Islet of Langerhans (tissue), 1 donor: ENCODE data around the gene RHBDL1.

Source experiments
- FAIRE-seq: peaks from one replicate; lab custom pipeline; 2011; peaks lifted over from hg19 to GRCh38; lab: Jason Lieb, UNC

RHBDL1 gene

GRCh38 chr16:658679-659571 is 16.5 kb upstream of the RHBDL1 start:
- no peak for FAIRE-seq

GRCh38 chr16:659618-660017 is 15.9 kb upstream of the RHBDL1 start:
- no peak for FAIRE-seq

- no peak for FAIRE-seq
Observed at GRCh38 chr16:660132-660458, 15.4 kb upstream of the RHBDL1 start.

- no peak for FAIRE-seq
Observed at GRCh38 chr16:660459-661183, 14.8 kb upstream of the RHBDL1 start.

- FAIRE-seq: no peak
Observed at GRCh38 chr16:661184-661821, 14.2 kb upstream of the RHBDL1 start.

- FAIRE-seq: no peak
Observed at GRCh38 chr16:662095-662494, 13.4 kb upstream of the RHBDL1 start.

GRCh38 chr16:662597-662996 is 12.9 kb upstream of the RHBDL1 start:
- FAIRE-seq: no peak

GRCh38 chr16:666572-666971 is 8.9 kb upstream of the RHBDL1 start:
- FAIRE-seq: no peak

- no peak for FAIRE-seq
Observed at GRCh38 chr16:667113-667779, 8.2 kb upstream of the RHBDL1 start.

GRCh38 chr16:667780-668518 is 7.5 kb upstream of the RHBDL1 start, which contains the start of gene RHOT2:
Gene RHOT2 (plus strand): TSS chr16:668132. CDS start chr16:668200, 68 bp downstream.
- no peak for FAIRE-seq

GRCh38 chr16:668519-669171 is 6.8 kb upstream of the RHBDL1 start:
- no peak for FAIRE-seq

- FAIRE-seq: no peak
Observed at GRCh38 chr16:669666-670065, 5.8 kb upstream of the RHBDL1 start.

GRCh38 chr16:670485-671352 is 4.8 kb upstream of the RHBDL1 start:
- no peak for FAIRE-seq

- FAIRE-seq: no peak
Observed at GRCh38 chr16:671353-672131, 3.9 kb upstream of the RHBDL1 start.

GRCh38 chr16:672371-672770 is 3.1 kb upstream of the RHBDL1 start:
- FAIRE-seq: no peak

- no peak for FAIRE-seq
Observed at GRCh38 chr16:672851-673250, 2.6 kb upstream of the RHBDL1 start.

GRCh38 chr16:673399-673991 is 2.0 kb upstream of the RHBDL1 start:
- no peak for FAIRE-seq

GRCh38 chr16:674214-674881 is 1.1 kb upstream of the RHBDL1 start:
- no peak for FAIRE-seq
